Activated CD4-positive, CD25-positive, alpha-beta regulatory T cell treated with anti-CD3 and anti-CD28 coated beads, Interleukin-2, amount 50 U/mL, for 72 hours (primary cell): Measurements from ENCODE around the gene DOK7.
"Not testable (repeated sequence)": the region's sequence is repeated elsewhere in the genome, so short reads cannot be mapped to it uniquely, and the experiment has no call there.

ENCODE experiments used
- DNase-seq: peaks from one replicate; pipeline ENCODE4 v3.0.0; 2021

The DOK7 gene

DNA sequence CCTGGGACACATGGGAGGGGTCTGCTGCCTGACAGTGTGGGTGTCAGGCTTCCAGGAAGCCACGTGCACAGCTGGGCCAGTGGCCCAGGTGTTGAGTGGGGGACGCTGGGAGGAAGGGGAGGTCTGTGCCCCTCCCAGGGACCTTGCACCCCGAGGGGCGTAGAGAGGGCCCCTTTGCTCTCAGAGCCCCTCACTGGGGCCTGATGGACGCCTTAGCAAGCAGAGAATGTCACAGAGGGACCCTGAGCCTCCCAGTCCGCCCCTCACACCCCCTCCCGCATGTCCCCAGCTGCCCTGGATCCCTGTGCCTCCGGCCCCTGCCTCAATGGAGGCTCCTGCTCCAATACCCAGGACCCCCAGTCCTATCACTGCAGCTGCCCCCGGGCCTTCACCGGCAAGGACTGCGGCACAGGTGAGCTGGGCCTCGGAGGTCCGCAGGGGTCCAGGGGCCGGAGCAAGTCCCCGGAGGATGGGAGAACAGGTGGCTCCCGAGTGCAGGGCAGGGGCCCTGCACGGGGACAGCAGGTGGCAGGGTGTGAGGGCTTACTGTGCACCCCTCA is 19.3 kb upstream of the DOK7 start:
- DNase-seq, result no peak

DNA sequence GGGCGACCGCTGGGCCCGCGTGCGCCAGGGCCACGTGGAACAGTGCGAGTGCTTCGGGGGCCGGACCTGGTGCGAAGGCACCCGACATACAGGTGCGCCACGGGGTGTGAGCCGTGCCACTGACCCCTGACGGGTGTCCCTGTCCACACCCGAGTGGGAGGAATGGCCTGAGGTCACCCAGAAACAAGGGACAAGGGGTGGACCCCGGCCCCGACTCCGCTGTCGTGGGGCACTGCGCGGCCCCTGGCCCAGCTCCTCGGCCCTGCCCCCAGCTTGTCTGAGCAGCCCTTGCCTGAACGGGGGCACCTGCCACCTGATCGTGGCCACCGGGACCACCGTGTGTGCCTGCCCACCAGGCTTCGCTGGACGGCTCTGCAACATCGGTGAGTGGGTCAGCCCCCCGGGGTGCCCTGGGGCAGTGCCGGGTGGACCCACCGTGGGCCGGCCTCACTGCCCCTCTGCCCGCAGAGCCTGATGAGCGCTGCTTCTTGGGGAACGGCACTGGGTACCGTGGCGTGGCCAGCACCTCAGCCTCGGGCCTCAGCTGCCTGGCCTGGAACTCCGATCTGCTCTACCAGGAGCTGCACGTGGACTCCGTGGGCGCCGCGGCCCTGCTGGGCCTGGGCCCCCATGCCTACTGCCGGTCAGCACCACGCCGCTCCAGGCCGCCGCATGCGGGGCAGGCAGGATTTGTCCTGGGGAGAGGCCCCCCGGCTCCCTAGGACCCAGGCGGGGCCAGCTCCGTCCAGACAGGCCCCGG is 18.6 kb upstream of the DOK7 start:
- no peak for DNase-seq

DNA sequence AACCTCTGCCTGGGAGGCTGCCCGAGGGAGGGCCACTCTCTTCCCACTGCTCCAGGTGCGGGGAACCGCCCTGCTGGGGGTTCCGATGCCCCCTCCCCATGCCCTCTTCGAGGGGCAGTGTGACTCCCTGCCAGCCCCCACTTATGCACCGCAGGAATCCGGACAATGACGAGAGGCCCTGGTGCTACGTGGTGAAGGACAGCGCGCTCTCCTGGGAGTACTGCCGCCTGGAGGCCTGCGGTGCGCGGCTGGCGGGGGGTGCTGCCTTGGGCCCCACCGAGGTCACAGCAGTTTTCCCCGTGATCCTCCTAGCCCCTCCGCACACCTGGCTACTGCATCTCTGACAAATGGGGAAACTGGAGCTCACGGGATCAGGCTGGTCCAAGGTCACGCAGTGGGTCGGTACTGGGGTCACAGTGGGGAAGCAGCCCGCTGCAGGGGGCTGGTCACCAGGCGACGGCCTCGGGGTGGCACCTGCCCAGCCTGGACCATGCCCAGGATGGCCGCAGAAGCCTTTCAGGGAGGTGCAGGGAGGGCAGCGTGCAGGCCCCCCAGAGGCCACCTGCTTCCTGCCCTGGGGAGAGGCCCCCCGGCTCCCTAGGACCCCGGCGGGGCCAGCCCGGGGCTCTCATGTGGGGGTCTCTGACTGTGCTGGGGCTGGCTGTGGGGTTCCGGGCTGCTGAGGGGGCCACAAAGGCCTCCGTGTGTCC is 17.8 kb upstream of the DOK7 start:
- no peak for DNase-seq

DNA sequence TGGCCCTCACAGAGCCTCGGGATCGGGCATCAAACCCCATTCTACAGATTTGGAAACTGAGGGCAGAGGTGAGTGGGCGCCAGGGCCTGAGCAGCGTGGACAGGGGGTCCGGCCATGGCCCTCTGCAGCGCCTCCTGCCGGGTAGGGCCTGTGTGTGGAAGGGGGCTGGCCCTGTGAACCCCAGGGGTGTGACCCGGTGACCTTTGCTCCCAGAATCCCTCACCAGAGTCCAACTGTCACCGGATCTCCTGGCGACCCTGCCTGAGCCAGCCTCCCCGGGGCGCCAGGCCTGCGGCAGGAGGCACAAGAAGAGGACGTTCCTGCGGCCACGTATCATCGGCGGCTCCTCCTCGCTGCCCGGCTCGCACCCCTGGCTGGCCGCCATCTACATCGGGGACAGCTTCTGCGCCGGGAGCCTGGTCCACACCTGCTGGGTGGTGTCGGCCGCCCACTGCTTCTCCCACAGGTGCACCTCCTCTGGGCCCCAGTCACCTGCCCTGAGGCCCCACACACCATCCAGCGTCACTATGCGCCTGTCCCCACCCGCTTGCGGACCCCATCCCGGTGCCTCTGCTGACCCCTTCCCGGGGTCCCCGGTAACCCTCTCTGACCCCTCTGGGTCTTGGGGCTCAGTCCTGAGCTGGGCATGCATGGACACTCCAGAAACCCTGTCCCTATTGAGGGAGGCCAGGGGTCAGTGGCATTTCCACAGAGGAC is 17.1 kb upstream of the DOK7 start:
- no peak for DNase-seq

DNA sequence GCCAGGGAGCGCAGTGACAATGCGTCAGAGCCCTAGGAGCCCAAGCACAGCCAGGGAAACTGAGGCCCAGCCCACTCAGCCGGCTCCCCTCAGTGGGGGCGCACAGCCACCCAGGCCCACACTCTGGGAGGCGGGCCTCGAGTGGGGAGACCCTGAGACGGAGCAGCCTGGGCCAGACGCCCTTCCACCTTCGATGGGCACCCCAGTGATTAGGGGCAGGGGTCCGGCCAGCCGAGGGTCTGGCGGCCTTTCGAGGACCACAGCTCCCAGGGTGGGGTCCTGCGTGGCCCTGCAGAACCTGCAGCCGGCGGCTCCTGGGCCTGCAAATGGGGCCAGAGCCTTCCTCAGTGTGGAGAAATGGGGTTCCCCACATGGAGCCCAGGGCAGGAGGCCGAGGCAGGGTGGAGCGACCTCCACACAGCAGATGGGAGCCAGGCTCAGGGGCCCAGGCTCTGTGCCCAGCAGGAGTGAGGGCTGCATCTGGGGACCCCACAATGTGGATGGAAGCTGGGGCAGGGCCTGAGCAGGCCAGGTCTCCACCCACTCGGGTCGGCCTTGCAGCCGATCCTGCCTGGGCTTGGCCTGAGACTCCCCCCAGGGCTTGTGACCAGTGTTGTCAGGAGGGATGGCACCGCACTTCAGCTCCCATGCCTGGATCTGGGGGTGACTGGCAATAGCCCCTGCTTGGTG is 16.3 kb upstream of the DOK7 start:
- no peak for DNase-seq

DNA sequence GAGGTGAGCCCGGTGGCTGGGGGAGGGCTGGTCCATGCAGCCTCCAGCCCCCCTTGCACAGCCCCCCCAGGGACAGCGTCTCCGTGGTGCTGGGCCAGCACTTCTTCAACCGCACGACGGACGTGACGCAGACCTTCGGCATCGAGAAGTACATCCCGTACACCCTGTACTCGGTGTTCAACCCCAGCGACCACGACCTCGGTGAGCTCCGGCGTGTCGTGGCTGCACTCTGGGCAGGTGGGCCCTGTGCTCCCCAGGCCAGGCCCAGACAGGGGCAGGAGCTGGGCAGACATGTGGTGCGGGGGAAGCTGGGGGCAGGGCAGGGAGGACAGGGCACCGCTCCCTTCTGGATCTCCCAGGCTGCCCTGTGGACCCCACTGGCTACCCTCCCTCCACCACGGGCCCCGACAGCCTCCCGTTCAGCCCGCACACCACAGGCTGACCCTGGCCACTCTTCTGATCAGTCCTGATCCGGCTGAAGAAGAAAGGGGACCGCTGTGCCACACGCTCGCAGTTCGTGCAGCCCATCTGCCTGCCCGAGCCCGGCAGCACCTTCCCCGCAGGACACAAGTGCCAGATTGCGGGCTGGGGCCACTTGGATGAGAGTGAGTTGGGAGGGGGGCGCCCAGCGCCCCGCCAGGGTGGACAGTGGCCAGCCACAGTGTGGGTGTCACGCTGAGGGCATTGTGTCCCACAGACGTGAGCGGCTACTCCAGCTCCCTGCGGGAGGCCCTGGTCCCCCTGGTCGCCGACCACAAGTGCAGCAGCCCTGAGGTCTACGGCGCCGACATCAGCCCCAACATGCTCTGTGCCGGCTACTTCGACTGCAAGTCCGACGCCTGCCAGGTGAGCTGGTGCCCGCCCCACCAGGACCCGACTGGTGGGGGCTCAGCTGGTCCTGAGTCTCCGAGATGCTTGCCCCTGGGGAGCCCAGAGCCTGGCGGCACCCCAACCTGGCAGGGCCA is 15.4 kb upstream of the DOK7 start:
- DNase-seq, result no peak

DNA sequence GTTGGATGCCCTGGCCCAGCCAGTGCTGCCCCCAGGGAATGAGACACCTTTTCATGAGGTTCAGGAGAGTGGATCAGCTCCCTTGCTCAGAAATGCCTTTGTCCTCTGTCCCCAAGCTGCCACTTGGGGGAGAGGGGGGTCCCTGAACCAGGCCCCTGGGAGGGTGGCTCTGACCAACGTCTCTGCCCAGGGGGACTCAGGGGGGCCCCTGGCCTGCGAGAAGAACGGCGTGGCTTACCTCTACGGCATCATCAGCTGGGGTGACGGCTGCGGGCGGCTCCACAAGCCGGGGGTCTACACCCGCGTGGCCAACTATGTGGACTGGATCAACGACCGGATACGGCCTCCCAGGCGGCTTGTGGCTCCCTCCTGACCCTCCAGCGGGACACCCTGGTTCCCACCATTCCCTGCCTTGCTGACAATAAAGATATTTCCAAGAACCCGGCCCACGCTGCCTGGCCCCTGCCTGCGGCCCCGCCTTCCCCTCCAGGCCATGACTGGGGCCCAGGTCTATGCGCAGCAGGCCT is 14.0 kb upstream of the DOK7 start:
- DNase-seq, result no peak

DNA sequence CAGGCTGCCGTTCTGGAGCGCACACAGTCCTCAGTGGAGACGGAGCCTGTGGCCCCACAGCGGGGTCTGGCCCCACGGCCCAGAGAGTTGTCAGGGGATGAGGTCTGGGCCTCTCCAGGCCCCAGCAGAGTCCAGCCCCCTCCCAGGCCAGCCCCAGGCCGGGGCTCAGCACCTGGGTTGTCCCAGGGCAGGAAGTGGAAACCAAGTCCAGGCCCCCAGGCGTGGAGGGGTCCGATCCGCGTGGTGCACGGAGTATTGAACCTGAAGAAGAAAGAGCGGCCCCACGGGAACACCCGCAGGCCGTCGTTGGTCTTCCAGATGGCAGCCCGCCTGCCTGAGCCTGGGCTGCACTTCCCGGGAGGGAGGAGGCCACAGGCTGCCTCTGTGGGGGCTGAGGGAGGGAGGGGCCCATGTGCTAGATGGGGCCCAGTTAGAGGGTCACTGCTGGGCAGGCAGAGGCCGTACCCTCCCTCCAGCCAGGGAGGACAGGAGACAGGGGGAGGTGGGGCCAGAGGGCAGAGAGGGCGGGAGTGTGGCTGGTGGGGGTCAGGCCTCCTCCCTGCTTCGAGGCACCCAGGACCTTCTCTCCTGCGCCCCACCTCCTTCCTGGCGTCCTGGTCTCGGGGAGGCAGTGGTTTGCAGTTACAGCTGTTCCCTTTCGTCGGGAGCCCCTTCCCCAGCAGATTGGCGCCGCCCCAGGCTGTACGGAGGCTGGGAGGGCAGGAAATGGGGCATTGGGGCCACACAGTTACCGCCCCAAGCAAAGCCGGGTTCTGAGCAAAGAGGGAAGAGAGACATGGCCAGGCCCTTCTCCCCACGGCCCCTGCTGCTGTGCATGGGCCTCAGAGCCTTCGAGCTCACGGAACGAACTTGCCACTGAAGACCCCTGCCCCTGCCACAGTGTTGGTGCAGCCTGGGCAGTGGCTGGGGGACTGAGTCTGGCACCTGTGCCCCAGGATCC is 13.3 kb upstream of the DOK7 start:
- no peak for DNase-seq

DNA sequence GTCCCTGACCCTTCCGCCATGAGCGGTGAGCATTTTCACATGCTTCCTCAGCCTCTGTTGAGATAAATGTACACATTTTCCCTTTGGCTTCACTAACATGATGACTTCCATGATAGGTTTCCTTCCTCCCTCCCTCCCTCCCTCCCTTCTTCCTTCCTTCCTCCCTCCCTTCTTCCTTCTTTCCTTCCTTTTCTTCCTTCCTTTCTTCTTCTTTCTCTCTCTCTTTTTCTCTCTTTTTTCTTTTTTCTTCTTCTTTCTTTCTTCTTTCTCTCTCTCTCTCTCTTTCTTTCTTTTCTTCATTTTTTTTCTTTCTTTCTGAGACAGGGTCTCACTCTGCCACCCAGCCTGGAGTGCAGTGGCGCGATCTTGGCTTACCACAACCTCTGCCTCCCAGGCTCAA is 12.5 kb upstream of the DOK7 start:
- no peak for DNase-seq

DNA sequence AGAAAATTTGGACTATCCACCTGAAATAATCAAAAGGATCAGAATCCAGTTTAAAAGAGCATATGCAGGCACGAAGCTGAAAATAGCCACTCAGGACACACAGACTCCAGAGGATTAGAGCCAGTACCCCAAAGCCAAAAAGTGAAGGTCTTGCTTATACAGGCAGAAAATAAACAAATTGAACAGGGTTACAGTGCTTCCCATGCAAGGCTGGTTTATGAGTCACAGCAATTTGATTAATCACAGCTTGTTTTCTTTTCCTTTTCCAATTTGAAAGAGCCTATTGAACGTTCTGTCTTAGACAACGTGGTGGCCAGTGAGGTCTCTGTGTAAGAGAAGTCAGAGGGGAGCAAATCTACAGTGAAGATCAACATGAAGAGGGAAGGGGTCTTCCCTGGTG is 11.2 kb upstream of the DOK7 start:
- DNase-seq, result no peak

DNA sequence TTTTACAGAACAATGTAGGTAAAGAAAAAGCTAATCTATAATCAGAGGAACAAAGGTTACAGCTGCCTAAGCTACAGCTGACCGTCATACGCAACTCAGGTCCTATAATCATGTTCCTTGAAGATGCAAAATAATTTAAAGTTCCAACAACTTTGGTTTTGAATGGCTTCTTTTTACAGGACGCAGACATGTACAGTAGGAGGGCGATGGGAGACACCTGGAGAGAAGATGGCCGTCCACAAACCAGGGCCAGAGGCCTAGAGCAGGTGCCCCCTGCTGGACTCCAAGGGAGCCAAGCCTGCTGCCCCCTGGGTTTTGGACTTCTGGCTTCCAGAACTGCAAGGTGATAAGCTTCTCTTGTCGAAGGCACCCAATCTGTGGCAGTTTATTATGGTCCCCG is 10.7 kb upstream of the DOK7 start:
- no peak for DNase-seq

DNA sequence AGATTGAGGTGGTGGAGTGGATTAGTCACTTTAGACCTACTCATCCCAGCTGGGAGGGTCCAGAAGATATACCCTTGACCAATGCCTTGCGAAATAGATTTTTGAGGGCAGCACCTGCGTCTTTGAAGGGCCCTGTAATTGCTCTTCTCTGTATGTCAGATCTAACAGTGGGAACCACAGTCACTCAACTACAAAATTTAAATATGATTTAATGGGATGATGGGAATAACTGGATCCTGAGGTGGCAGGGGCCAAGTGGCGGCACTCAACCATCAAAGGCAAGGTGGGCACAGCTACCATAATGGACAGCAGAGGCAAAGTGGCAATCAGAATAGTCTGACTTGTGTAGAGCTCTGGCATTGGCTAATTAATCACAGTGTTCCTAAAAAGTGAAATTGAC is 7.5 kb upstream of the DOK7 start:
- not testable (repeated sequence) for DNase-seq

DNA sequence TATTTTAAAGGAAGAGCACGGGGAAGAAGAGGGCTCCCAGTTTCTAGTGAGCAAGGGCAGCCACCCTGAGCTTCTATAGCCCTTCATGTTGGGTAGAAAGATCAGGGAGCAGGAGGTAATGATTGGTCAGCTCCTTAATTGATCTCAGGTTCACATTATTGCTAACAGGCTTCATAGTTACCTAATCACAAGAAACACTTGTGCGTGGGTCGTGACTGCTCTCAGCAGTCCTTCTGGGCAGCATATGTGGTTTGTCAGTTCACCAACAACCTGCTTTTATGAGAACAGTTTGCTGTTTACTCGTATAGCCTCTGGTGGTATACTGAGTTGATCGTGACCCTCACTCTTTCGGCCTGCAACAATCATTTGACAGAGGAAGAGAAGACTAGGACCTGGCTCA is 4.7 kb upstream of the DOK7 start:
- DNase-seq, result no peak

DNA sequence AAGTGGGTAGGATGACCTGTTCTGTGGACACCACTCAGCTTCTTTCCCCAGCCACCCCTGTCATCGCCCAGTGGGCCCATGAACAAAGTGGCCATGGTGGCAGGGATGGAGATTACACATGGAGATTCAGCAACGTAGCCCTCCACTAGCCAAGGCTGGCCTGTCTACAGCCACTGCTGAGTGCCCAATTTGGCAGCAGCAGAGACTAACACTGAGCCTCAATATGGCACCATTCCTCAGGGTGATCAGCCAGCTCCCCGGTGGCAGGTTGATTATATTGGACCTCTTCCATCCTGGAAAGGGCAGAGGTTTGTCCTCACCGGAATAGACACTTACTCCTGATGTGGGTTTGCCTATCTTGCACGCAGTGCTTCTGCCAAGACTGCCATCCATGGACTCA is 4.0 kb upstream of the DOK7 start:
- DNase-seq, result not testable (repeated sequence)

DNA sequence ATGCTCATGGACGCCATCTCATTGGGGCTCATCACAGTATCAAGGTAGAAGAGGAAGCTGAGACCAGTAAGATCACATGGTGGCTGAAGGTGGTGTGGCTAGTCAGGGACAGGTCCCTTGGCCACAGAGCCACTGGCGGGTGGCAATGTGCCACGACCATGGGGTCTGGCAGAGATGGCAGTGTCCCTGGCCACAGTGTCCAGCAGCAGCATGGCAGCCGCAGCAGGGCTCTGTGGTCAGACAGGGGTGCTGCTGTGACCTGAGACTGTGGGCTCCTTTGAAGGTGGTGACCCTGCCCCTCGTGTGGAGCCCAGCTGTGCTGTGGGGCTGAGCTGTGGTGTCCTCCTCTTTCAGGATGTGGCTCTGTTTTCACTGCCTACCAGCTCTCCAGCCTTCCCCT is 2.2 kb upstream of the DOK7 start:
- DNase-seq, result no peak

DNA sequence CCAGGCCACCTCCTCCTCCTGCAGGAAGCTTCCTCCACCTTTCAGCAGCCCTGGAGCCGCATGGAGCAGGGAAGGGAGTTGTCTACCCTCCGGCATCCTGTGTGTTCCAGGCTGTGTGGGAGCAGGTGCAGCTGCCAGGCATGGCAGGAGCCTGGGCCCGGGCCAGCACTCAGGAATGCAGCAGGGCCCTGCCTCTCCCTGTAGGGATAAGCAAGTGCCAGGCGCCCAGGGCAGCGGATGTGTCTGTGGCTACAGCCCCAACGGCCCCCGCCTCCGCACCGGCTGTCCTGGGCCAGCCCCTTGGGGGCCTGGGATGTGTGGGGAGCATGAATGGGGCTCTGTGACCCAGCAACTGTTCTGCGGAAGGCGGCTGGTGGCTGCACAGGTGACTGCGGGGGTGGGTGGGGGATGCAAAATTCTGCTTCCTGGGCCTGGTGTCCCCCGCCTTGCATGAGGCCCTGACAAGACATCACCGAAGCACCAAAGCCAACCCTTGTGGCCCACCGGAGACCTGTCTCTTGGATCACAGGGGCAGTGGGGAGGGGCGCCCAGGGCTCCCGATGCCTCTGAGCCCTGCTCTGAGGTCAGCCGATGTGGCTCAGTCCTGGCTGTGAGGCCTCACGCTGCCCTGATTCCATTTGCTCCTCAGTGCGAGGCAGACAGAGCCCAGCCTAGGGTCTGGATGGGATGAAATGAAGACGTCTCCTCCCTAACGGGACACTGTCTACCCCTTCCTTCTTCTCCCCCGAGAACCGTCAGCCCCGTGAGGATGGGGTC is 1.4 kb upstream of the DOK7 start:
- no peak for DNase-seq

DNA sequence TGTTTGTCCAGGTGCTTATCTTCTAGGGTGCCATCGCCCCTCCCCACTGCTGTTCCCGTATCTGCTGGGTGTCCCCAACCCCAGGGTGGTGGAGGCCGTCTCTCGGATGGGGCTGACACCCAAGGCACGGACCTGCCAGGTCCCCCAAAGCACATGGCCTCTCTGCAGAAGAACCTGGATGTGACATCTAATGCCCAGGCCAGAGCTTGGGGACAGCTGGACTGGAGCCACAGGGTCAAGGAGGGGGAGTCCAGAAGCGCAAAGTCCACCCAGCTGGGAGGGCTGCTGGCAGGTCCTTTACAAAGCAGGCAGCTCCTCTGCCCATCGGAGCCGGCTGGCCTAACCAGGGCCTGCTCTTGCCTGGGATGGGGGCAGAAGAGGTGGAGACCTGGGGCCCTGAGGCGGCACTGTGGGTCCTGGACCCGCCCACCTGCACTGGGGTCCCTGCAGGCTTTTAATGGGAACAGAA is 751 bp upstream of the DOK7 start:
- no peak for DNase-seq

DNA sequence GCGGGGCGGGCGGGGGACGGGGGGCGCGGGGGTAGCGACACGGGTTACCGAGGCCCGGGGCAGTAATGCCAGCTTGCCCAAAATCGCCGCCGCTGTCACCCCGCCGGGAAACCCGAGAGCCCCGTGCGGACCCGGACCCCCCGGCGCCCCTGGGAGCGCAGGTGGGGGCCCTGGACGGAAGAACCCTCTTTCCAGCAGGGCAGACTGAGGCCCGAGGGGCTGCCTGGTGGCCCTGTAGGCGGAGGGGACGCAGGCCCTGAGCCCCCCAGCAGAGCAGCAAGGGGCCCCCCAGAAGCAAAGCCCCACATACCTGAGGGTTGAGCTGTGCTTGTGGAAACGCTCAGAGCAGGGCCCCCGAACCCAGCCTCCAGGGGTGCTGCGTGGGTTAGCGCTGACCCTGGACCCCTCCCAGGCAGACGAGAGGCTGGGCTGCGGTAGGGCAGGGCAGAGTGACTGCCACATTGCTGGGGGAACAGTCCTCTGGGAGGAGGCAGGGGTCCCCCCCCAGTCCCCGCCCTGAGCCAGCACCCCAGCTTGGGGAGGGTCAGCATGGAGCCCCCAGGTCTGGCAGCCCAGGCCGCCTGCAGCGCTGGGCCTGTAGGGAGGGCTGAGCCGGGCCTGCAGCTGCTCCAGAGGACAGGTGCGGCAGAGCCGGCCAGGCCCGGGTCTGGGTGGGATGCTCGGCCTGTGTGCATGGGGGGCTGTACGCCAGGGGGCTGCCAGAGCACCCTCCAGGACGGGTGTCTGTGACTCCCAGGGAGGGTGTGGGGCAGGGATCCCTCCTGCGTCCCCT is 646 bp downstream of the DOK7 start:
- DNase-seq, result no peak
